GM12878 (cell line): ENCODE results near the gene EFHC1. TPM values are rescaled to one million over a fixed set of nuclear protein-coding genes. Genes with fewer than 3 reads are reported as not detected.

Experiments
- ATF2 ChIP-seq: IDR thresholded peaks from 2 replicates; pipeline ENCODE4 v1.6.1; 2012; ENCODE audit warnings: low read length, inconsistent platforms
- BMI1 ChIP-seq: fragments of 450-650 bp; IDR thresholded peaks from 2 replicates; pipeline ENCODE4 v1.6.1; 2016; ENCODE audit warnings: mild to moderate bottlenecking, moderate library complexity, borderline replicate concordance
- CEBPZ ChIP-seq: fragments of 150-350 bp; IDR thresholded peaks from 2 replicates; pipeline ENCODE4 v1.6.1; 2016; ENCODE audit warnings: low read depth, low read length
- E4F1 ChIP-seq: fragments of 450-650 bp; IDR thresholded peaks from 2 replicates; pipeline ENCODE4 v1.6.1; 2018; ENCODE audit warnings: borderline replicate concordance, mild to moderate bottlenecking; ENCODE audit not compliant: partially characterized antibody
- KDM1A ChIP-seq: fragments of 200-600 bp; sonication (generic); IDR thresholded peaks from 2 replicates; pipeline ENCODE4 v1.6.1; 2016; ENCODE audit warnings: borderline replicate concordance
- KLF5 ChIP-seq: fragments of 450-650 bp; IDR thresholded peaks from 2 replicates; pipeline ENCODE4 v1.6.1; 2014; ENCODE audit warnings: mild to moderate bottlenecking; ENCODE audit not compliant: partially characterized antibody
- PAX8 ChIP-seq: fragments of 450-650 bp; IDR thresholded peaks from 2 replicates; pipeline ENCODE4 v1.6.1; 2017; ENCODE audit warnings: mild to moderate bottlenecking, moderate library complexity
- PML ChIP-seq: IDR thresholded peaks from 2 replicates; pipeline ENCODE4 v1.6.1; 2012; ENCODE audit warnings: low read length, inconsistent platforms
- SREBF1 ChIP-seq: IDR thresholded peaks from 2 replicates; pipeline ENCODE4 v1.6.1; 2012; ENCODE audit warnings: mild to moderate bottlenecking, low read length
- TAF1 ChIP-seq: IDR thresholded peaks from 2 replicates; pipeline ENCODE4 v1.6.1; 2011; ENCODE audit warnings: mild to moderate bottlenecking, low read depth, low read length, borderline replicate concordance
- polyA plus RNA-seq, 11 experiments: library from polyadenylated mRNA; depleted of rRNA in 4 of 11; unstranded in 6 of 11; stranded (reverse) in 5 of 11; fragments of >200 nt; fragmentation: Nextera tagmentation in 4 of 11; fragmentation: Illumina TruSeq in 1 of 11; extraction: Ambion mirVana in 4 of 11; extraction: Trizol in 1 of 11; gene quantifications; 1 replicate in 1 of 11; 2 replicates in 10 of 11; pipeline versions ENCODE4 v1.2.1 to v1.2.3, GENCODE V29; 2011 to 2016; ENCODE audit warnings: inconsistent platforms in 2 of 11, missing spikeins in 2 of 11, low read depth in 1 of 11
- total RNA-seq, 4 experiments: library from RNA; depleted of rRNA in 3 of 4; stranded (reverse); fragments of >200 nt in 3 of 4; fragmentation: Illumina TruSeq in 1 of 4; extraction: Trizol in 1 of 4; gene quantifications; 2 replicates each; pipeline versions ENCODE4 v1.2.1 to v1.2.3, GENCODE V29; 2013 to 2021

Gene EFHC1
- total and polyA plus RNA-seq, 10 of the 15 experiments (the other 5 are each of a cell fraction or from before 2014, with no cell fraction given), result 5.5 to 14.5 (median 8.8) TPM

- no peak for TF ChIP-seq E4F1
- TF ChIP-seq PML, result no peak
- TF ChIP-seq KDM1A, result no peak
- peak; percentile 40; the same call in 1 of the 2 replicates for TF ChIP-seq ATF2
- no peak for TF ChIP-seq KLF5
- TF ChIP-seq TAF1, result no peak
- no peak for TF ChIP-seq PAX8
- TF ChIP-seq CEBPZ, result no peak
- TF ChIP-seq BMI1, result no peak
- no peak for TF ChIP-seq SREBF1
Observed at GRCh38 chr6:52529311-52529710, 109.2 kb downstream of the EFHC1 start (continued).
